ENCODE results near the gene HTRA2.

DNA sequence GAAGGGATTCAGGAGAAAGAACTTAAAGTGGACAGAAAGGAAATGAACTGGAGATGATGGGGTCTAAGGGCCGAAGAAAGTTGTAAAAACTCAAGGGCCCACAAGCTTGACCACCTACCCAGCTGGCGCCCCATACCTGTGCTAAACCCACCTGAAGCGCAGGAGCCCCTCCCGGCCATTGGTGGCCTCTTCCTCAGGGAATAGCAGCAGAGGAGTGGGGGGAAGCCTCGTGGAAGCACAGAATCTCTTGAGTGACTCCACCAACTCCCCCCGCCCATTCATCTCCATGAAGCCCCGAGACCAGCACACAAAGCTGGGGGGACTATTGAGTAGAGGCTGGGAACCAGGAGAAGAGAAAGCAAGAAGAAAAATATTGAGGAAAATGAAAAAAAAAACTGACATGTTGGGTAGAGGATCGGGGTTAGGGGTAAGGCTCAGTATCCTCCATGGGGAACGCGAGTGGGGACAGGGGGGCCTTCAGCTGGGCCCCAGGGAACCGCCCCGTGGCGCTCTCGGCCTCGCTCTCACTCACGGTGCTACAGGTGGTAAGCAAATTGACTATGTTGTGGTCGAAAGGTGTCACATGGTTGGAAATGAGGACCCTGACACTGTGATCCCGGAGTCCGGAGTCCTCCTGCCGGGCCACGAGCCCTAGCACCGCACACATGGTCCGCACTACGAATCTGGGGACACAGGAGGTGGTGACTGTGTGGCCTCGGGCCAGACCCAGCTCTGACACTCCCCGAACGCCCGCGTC, 955 bp upstream of the HTRA2 start:
- no peak for TF ChIP-seq POLR2A (IDR thresholded peaks at IDR 0.05)
- TF ChIP-seq, protein P1, sequence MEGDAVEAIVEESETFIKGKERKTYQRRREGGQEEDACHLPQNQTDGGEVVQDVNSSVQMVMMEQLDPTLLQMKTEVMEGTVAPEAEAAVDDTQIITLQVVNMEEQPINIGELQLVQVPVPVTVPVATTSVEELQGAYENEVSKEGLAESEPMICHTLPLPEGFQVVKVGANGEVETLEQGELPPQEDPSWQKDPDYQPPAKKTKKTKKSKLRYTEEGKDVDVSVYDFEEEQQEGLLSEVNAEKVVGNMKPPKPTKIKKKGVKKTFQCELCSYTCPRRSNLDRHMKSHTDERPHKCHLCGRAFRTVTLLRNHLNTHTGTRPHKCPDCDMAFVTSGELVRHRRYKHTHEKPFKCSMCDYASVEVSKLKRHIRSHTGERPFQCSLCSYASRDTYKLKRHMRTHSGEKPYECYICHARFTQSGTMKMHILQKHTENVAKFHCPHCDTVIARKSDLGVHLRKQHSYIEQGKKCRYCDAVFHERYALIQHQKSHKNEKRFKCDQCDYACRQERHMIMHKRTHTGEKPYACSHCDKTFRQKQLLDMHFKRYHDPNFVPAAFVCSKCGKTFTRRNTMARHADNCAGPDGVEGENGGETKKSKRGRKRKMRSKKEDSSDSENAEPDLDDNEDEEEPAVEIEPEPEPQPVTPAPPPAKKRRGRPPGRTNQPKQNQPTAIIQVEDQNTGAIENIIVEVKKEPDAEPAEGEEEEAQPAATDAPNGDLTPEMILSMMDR (IDR thresholded peaks at IDR 0.05): no peak
